ENCODE measurements around the gene RCSD1.

RCSD1 gene

DNA sequence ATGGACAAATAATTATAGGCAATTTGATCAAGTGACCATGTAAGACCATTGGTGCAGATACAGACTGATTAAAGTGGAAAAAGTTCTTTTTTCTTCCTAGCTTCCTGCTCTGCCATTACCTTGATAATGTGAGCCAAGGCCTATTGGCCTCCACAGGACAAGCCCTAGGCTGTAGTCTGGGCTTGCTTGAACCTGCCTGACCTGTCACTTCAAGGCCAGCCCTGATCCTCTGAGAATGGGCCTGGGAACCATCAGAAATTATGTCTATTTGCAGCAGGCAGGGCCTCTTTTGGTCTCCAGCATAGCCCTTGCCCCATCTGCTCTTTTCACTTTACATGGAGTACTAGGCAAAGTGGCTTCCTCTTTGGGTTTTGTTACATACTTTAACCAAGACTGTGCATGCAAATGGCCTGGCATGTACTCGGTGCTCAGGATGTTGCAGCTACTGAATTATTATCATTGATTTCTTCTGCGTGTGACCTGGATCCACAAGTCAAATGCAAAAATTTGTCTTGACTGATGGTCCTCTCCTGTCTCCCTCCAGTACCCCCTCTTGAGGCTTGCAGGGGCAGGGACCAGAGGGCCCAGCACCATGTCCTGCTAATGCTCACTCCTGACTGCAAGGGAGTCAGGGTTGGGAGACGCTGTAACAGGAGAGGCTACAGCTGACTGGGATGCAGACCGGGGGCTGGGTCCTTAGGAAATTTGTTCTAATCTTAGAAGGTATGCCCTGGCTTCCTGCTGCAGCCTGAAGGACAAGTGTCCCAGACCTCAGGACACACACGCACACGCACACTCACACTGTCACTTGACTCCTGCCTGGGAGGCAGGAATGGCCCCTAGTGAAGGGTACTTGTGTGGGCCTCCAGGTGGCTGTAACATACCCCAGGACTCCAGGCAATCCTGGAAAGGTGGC, 39.4 kb downstream of the RCSD1 start:
- peak; percentile 46 for DNase-seq (ENCODE audit: low spot score)

DNA sequence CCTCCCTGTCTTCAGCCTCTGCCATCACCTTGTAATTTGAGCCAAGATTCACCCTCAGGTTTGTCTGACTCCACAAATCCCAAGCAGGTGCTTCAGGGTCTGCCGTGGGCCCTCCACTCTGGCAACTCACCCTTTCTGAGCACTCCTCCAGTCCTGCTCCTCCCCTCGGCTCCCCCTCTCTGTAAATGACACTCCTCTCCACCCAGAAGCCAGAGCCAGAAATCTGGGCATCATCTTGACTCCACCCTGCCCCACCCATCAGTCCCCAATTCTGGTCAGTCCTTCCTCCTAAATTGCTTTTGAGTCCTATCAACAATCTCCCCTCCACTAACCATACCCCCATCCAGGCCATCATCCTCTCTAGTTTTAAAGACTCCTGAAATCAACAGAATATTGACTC, 40.5 kb downstream of the RCSD1 start:
- DNase-seq (ENCODE audit: low spot score) = no peak

DNA sequence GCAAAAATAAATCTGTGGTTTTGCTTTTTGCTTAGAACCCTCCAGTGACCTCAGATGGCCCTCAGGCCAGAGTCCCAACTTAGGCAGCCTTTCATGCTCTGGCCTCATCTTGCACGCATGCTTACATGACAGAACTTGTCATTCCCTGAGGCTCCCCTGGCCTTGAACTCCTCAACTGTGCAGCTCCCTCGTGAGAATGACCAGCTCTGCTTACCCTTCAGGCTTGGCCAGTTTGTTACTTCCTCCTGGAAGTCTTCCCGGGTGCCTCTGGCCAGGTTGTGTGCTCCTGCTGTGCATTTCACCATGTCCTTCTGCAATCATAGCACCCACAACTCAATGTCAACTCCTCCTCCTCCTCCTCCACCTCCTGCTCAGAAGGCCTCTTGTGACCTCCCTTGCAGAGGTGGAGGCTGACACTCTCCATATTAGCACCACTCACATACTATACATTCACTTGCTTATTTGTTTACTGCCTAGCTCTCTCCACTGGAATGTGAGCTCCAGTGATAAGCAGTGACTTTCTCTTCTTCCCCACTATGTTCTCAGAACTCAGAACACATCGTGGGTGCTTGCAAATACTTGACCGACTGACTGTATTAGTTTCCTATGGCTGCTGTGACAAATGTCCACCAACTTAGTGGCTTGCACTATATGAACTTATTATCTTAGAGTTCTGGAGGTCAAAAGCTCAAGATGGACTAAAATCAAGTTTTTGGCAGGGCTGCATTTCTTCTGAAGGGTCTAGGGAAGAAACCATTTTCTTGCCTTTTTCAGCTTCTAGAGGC, 41.9 kb downstream of the RCSD1 start:
- DNase-seq (ENCODE audit: low spot score) = no peak

DNA sequence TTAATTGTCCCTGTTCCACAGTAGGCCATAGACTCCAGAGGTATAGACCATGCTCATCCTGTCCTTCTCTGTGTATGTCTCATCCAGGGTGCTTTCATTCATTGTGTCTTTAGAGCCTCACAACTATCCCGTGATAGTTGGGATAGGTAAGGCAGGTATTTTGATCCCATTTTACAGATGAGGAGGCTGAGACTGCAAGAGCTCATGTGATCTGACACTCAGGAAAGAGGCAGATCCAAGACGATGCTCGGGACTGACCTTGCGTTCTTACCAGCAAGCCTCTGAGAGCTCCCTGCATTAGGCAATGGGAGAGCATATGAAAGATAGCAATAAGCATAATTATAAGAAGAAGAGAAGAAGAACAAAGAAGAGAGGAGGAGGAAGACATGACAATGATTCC, 42.8 kb downstream of the RCSD1 start:
- DNase-seq (ENCODE audit: low spot score) = no peak

DNA sequence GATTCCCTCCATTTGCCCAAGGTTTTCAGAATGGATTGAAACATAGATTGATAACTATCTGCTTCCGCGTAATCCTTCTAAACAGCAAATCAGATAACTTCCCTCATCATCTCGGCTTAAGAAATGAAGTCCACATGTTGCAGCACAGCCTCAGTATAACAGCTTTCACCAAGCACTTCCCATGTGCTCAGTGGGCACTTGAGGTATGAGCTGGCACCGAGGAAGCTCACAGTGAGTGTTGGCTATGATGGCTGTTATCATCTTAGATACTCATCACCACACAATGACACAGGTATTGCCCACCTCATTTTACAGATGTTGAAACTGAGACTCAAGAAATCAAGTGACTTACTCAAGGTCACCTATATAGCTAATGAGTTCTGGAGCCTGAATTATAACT, 43.2 kb downstream of the RCSD1 start:
- DNase-seq (ENCODE audit: low spot score) = no peak

DNA sequence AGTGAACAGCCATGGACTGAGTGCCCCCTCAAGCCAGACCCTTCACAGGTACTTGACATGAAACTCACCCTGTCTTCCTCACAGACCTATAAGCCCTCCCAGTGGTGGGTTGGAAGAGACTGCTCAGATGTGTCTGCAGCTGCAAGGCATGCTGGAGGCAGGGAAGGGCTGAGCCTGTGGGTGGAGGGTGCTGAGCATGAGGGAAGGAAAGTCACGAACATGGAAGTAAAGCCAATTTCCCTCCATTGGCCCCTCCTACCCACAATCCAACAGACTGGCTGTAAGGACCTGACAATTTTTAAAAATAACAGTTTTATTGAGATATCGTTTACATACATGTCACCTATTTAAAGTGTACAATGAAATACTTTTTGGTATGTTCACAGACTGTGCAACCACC, 44.1 kb downstream of the RCSD1 start:
- no peak for DNase-seq (ENCODE audit: low spot score)

DNA sequence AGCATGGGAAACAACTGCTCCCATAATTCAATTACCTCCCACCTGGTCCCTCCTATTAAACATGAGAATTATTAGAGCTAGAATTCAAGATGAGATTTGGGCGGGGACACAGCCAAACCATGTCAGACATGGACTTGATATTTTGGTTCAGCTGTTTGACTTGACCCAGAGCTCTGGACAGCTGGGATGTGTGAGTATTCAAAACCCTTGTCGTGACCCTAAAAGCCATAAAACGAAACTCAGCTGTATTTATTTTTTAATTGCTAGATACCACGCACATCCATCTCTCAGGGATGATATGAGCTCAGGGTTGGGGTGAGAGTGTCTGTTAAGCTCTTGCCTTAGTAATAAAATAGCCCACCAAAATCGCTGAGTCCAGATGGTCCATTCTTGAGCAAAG, 45.4 kb downstream of the RCSD1 start:
- DNase-seq (ENCODE audit: low spot score) = no peak

DNA sequence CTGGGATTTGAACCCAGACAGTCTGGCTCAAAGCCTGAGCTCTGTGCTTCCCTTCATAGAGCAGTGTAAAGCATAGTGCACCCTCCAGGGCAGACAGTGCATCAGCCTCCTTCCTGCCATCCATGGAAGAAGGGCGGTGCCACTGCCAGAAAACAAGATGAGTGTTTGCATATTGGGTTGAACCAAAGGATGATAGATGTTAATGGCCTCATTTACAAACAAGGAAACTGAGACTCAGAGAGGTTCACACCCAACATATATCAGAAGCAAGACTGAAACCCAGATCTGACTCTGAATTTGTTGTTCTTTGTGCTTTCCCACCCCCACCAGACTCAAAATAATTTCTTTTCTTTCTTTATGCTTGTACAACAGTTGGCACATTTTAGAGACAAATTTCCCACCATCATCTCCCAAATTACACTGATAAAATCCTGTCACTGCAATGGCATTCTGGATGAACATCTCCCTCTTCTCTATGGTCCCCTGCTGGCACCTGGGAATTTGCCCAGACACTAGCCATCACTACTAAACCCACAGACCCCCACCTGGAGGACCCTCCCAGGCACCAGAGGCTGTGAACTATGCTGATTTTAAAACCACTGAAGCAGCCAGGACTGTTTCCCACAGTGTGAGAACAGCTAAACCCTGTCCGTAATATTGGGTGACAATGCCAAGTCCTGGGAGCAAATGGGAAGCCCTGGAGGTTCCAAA, 46.3 kb downstream of the RCSD1 start:
- no peak for DNase-seq (ENCODE audit: low spot score)

DNA sequence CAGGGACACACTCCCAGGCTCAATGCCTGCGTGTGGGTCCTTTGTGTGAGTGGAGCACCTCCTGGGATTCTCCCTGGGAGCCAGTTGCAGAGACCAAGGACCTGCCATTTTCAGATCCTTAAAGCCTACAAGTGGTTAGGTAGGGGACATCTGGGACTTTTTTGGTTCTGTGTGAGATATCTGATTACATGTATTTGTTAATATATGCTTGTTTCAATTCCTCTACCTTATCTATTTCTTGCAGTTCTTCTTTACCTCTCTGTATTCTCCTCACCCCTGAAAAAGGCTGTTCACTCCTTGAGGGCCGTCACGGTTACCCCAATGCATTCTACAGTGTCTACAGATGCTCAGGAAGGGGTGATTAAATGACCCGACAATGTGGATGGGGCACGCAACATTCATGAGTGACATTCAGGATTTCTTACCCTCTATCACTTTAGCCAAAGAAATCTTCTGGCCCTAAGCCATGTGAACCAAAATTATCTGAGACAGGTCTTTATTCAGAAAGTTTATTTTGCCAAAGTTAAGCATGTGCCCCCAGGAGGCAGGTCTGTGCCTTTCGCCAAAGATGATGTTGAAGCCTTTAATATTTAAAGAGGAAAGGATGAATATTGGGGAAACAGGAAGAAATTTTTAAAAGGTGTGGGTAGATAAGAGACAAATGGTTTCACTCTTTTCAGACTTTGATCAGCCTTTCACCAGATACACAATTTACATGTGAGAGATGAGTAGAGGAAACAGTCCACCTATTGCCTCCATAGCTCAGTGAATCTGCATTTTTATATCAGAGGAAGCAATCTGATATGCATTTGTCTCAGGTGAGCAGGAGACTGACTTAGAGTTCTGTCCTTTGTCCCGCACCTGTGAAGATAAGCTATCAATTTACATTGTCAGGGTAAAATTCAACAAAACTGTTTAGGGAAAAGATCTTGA, 47.1 kb downstream of the RCSD1 start:
- no peak for DNase-seq (ENCODE audit: low spot score)

DNA sequence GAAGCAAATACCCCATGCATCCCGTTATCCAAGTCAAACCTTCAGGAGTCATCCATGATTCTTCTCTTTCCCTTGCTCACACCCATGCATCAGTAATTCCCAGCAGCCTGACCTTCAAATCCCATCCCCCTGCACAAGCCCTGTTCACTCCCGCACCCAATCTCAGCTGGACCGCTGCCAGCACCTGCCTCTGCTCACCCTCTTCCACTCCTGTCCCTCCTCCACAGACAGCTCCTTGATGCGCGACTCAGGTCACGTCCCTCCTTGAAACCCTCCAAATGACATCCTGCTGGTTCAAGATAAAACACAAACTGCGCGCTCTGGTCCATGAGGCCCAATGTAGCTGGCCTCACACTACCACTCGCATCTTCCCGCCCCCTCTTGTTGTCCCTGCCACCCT, 48.4 kb downstream of the RCSD1 start:
- DNase-seq (ENCODE audit: low spot score) = no peak

DNA sequence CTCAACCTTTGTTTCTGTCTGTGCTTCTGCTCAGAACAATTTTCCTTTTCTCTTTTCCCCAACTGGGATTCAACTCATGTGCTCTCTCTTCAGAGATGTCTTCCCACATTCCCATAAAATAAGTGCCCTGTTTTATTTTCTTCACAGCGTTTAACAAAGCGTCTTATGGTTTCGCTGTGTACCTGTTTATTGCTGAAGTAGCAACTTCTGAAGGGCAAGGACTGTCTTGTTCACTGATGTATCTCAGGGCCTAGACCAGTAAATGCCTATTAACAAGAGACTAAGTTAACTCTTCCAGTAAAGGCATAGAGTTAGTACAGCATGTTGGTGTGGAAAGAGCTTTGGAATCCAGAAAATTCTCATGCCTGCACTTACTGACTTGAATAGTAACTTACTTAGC, 48.8 kb downstream of the RCSD1 start:
- no peak for DNase-seq (ENCODE audit: low spot score)

DNA sequence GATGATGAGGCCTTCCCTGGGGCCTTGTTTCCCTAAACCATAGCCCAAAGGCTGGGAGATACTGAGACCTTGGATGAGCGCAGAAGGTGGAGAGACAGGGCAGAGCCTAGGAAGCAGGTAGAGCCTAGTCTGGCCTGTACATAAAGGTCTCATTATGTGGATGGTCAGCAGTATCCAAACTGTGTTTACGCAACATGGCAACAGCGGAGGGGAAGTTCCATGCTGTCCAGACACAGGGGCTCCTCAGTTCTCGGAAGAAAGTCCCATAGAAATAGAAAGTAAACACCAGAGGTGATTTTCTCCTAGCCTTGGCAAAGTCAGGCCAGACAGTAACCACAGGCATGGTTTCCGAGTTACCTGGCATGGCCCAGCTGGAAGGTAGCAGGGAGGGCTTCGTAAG, 49.7 kb downstream of the RCSD1 start:
- no peak for DNase-seq (ENCODE audit: low spot score)

DNA sequence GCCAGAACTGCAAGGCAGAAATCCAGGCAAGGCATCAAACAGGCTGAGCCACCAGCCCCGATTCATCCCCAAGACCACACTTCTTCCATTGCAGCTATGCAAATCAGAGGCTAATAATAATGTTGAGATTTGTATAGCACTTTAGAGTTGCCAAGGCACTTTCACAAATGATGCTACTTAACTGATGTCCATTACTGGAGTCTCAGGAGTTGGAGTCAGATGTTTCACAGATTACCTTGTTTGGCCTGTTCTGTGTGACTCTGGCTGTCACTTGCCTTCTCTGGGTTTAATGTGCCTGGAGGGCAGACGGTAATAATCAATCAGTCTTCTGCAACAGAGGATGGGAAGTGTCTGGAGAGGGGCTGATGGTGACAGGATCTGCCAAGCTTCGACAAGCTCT, 51.0 kb downstream of the RCSD1 start:
- DNase-seq (ENCODE audit: low spot score) = peak; percentile 40

DNA sequence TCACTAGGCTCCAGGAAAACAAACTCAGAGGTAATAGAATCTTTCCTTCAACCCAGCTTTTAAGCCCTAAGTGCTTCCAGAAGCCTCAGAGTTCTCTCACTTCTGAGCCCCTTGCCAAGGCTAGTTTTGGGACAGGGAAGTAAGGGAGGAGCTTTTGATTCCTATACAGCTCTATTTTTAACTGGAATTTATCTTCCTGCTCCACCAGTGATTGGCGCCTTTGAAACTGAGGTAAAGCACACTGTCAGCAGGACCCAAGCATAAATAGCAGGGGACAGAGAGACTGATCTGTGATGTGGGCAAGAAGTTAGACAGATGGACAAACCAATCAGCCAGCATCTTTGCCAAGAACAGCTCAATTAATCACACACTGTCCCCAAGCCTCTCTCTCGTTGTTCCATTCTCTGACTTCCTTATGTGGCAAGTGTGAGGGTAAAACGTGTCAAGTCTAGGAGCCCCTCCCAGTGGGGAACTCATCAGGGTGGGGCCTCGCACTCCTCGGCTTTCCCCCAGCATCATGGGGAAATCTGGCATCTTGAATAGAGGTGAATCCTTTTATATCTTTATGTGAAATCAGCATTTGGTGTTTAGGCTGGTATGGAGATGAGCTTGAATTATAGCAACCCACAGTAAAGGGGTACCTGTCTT, 51.5 kb downstream of the RCSD1 start:
- DNase-seq (ENCODE audit: low spot score) = no peak

DNA sequence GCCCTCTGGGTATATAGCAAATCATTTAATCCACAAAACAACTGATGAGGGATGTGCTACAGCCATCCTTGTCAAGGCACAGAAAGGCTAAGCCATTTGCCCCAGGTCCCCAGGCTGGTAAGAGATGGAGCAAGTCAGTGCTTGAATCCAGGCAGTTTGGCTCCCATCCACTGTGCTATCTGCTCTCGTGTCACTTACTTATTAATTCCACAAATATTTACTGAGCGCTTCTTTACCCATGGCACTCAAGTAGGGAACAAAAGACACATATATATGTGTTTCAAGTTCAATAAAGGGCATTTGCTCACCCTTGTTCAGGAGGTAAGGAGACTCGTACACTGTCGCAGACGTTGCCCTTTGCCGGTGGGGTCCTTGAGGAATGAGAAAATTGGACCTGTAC, 53.2 kb downstream of the RCSD1 start:
- no peak for DNase-seq (ENCODE audit: low spot score)

DNA sequence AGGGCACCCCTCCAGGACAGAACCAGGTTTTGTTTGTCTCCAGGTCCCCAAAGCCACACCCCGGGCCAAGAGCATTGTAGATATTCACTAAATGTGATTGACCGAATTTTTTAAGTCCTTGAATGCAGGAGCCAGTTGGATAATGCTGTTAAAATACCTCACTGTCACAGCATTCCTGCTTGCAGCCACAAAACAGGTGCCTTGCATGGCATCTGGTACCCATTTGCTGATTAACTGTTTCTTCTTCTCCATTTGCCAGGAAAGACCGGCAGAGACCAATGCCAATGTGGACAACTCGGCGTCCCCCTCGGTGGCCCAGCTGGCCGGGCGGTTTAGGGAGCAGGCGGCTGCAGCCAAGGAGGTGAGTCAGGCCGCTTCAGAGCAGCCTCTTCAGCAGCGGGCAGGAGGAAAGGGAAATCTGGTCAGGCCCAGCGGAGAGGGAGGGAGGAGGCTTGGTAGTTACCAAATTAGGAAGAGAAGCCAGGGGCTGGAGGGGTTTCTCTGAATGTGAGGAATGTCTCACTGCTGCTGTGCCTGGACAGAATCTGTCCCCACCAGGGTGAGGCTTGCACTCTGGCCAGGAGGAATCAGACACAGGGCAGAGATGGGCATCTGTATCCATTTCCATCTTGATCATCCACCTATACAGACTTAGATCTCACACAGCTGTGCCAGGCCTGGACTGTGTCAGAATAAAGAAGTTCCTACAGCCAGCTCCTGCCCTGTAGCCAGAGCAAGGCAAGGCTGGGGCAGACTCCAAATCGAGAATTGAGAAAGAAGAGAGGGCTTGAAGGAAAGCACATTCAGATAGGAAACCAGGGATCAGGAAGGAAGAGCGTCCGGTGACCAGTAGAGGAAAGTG, 53.8 kb downstream of the RCSD1 start:
- DNase-seq (ENCODE audit: low spot score) = no peak

DNA sequence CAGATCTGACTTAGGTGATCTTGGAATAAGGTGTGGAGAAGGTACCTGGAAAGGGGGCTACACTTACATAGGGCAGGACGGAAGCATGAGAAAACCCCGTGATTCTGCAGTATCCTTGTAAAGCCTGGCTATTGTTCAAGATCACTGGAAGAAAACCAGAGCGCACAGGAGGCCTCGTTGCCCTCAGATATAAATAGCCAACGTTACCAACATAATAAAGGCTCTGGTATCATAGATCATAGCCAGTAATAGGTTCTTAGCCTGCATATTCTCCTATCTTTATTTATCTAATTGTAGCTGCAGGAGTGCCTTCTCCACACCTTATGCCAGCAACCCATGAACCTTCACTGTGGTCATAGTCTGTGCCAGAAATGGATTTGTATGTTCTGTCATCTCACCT, 55.8 kb downstream of the RCSD1 start:
- DNase-seq (ENCODE audit: low spot score) = no peak

DNA sequence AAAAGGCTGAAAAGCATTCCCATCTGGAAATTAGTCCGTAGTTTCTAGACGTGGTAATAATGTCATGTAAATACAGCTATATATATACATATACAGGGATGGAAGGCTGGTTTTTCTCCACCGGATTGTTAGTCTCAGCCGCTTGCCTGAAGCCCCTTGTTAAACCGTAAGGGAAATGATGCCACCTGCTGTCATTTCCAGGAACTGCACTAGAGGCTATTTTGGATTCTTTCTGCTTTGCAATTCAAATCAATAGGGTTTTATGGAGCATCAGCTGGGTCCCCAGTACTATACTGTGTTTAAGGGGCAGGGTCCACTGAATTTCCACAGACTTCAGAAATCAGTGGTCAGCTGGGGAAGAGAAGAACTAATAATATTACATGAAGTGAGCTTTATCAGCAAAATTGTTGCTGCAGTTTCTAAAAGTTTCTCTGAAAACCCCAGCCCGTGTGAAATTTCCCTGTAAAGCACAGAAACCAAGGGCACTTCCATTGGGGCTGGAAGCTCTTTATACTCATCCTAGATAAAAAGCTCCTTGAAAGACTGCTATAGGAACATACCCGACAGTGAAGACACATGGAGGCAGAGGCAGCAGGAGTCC, 58.0 kb downstream of the RCSD1 start:
- peak; percentile 79 for DNase-seq (ENCODE audit: low spot score)

DNA sequence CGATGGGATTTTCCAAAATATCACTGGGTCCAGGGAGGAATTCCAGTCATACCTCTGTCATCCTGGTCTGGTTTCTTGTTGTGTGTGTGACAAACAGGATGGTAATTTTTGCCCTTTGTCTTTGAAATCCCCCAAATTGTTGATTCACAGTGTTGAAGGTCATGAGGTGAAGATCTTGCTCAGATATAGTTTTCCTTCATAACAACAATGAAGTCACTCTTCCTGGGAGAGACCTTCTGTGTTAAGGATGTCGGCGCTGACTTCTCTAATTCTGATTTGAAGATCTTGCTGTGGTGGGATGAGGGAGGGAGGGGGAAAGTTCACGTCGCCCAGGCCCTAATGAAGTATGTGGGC, 59.5 kb downstream of the RCSD1 start:
- DNase-seq (ENCODE audit: low spot score) = no peak

DNA sequence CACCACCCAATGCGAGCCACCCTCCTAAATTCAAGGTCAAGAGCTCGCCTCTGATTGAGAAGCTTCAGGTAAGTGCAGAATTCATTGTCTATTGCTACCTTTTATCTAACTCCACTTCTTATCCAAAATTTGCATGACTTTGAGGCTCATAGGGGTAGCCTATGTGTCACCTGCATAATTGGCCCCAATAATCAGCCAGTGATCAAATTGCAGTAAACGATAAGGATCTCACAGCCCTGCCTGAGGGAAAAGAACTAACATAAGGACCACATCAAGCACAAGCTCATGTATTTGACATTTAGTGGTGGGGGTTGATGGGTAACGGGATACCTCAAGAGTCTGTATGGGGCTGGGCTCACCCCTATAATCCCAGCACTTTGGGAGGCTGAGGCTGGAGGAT, 60.0 kb downstream of the RCSD1 start:
- DNase-seq (ENCODE audit: low spot score) = no peak

Data from germinal center (tissue), 1 donor.